GM12878 (cell line): Measurements from ENCODE around the gene MEG3. TPM values are rescaled to one million over a fixed set of nuclear protein-coding genes. Genes with fewer than 3 reads are reported as not detected.

Experiments
- ATAC-seq: fragments of 200-7000 bp; cut with Tn5 transposase; 3 replicates; pipeline ENCODE4 v1.9.1; 2020; ENCODE audit warnings: mild to moderate bottlenecking, moderate library complexity
- BruUV-seq: library from RNA; stranded (reverse); fragments of 400-500 nt; replicated peaks from 2 replicates; lab custom pipeline; 2021; lab: Mats Ljungman, UMichigan
- CTCF ChIA-PET: fragments of 300-600 bp; sonication (Branson Sonifier 250); formaldehyde crosslinking; extraction: SDS; loops from one replicate; lab custom pipeline; 2021; ENCODE audit warnings: inconsistent platforms; lab: Yijun Ruan, JAX
- POLR2A ChIA-PET: fragments of 350-600 bp; formaldehyde crosslinking; extraction: SDS; loops from one replicate; lab custom pipeline; 2021; ENCODE audit warnings: inconsistent platforms; lab: Charles Lee
- RAD21 ChIA-PET: fragments of 300-600 bp; sonication (Branson Sonifier 250); formaldehyde crosslinking; loops from one replicate; lab custom pipeline; 2023; ENCODE audit warnings: antibody characterized with exemption; ENCODE audit not compliant: unreplicated experiment; lab: Charles Lee
- SMC1A ChIA-PET: fragments of 300-600 bp; sonication (Branson Sonifier 250); formaldehyde crosslinking; loops from one replicate; lab custom pipeline; 2023; ENCODE audit not compliant: unreplicated experiment, uncharacterized antibody; lab: Charles Lee
- DNase-seq: peaks from one replicate; pipeline ENCODE4 v3.0.0-alpha.2; 2011; ENCODE audit warnings: low read depth, low spot score
- FAIRE-seq: peaks from 3 replicates; lab custom pipeline; 2011; peaks lifted over from hg19 to GRCh38; lab: Jason Lieb, UNC
- H2AFZ ChIP-seq: 2 replicates; pipeline ENCODE4 v1.6.0; 2011; ENCODE audit warnings: low read depth, low read length, control low read depth; ENCODE audit not compliant: control insufficient read depth
- H3K27ac ChIP-seq: 2 replicates; pipeline ENCODE4 v1.5.1; 2011; ENCODE audit warnings: control low read depth; ENCODE audit not compliant: control insufficient read depth, insufficient read depth
- H3K27me3 ChIP-seq, 2 experiments: replicated peaks in 1 of 2; 2 replicates each; pipeline versions ENCODE4 v1.6.0 to v1.6.1; 2011; ENCODE audit warnings: low read length in 1 of 2; ENCODE audit not compliant: control insufficient read depth in 2 of 2, insufficient read depth in 2 of 2
- H3K36me3 ChIP-seq, 2 experiments: 2 replicates each; pipeline ENCODE4 v1.5.1; 2011; ENCODE audit warnings: low read length in 1 of 2; ENCODE audit not compliant: control insufficient read depth in 2 of 2, insufficient read depth in 2 of 2
- H3K4me1 ChIP-seq: 2 replicates; pipeline ENCODE4 v1.6.1; 2011; ENCODE audit warnings: mild to moderate bottlenecking, low read length, moderate library complexity, mixed read lengths; ENCODE audit not compliant: control insufficient read depth, insufficient read depth
- H3K4me2 ChIP-seq: 2 replicates; pipeline ENCODE4 v1.6.0; 2011; ENCODE audit warnings: control low read depth; ENCODE audit not compliant: control insufficient read depth, insufficient read depth
- H3K4me3 ChIP-seq: fragments of 200-600 bp; sonication (generic); 2 replicates; pipeline ENCODE4 v1.5.1; 2016
- H3K79me2 ChIP-seq: 2 replicates; pipeline ENCODE4 v1.6.0; 2011; ENCODE audit warnings: low read length; ENCODE audit not compliant: control insufficient read depth, insufficient read depth
- H3K9ac ChIP-seq: 2 replicates; pipeline ENCODE4 v1.8.0; 2011; ENCODE audit warnings: low read length, control low read depth, mixed read lengths; ENCODE audit not compliant: control insufficient read depth, insufficient read depth
- H3K9me3 ChIP-seq: replicated peaks from 3 replicates; pipeline ENCODE4 v1.5.1; 2011; ENCODE audit warnings: mild to moderate bottlenecking, low read length; ENCODE audit not compliant: control insufficient read depth, insufficient read depth
- H4K20me1 ChIP-seq: 2 replicates; pipeline ENCODE4 v1.6.0; 2011; ENCODE audit not compliant: control insufficient read depth, insufficient read depth
- MTA3 ChIP-seq: IDR thresholded peaks from 2 replicates; pipeline ENCODE4 v1.6.1; 2012; ENCODE audit warnings: low read length, inconsistent platforms, borderline replicate concordance
- WRNIP1 ChIP-seq: IDR thresholded peaks from 2 replicates; pipeline ENCODE4 v1.6.1; 2011; ENCODE audit warnings: low read depth, low read length, improper control_type of control experiment, borderline replicate concordance
- WGBS: methylation state at CpG from one replicate; pipeline ENCODE4 v1.1.6; 2016; ENCODE audit warnings: low lambda C conversion rate; ENCODE audit not compliant: insufficient replicate concordance, insufficient coverage; ENCODE audit errors: missing lambda C conversion rate; 5-methylcytosine and 5-hydroxymethylcytosine counted together
- in situ Hi-C: fragments of 300-500 bp; cut with MboI; formaldehyde crosslinking; loops from 9 replicates; pipeline ENCODE4 v1.14.3; 2018; ENCODE audit warnings: mixed read lengths
- intact Hi-C: fragments of 100-400 bp; cut with micrococcal nuclease; formaldehyde crosslinking; loops from one replicate; pipeline ENCODE4 v1.14.2; 2022; ENCODE audit not compliant: unreplicated experiment
- polyA plus RNA-seq, 11 experiments: library from polyadenylated mRNA; depleted of rRNA in 4 of 11; unstranded in 6 of 11; stranded (reverse) in 5 of 11; fragments of >200 nt; fragmentation: Nextera tagmentation in 4 of 11; fragmentation: Illumina TruSeq in 1 of 11; extraction: Ambion mirVana in 4 of 11; extraction: Trizol in 1 of 11; gene quantifications; 1 replicate in 1 of 11; 2 replicates in 10 of 11; pipeline versions ENCODE4 v1.2.1 to v1.2.3, GENCODE V29; 2011 to 2016; ENCODE audit warnings: inconsistent platforms in 2 of 11, missing spikeins in 2 of 11, low read depth in 1 of 11
- total RNA-seq, 4 experiments: library from RNA; depleted of rRNA in 3 of 4; stranded (reverse); fragments of >200 nt in 3 of 4; fragmentation: Illumina TruSeq in 1 of 4; extraction: Trizol in 1 of 4; gene quantifications; 2 replicates each; pipeline versions ENCODE4 v1.2.1 to v1.2.3, GENCODE V29; 2013 to 2021
- TF ChIP-seq, protein P1 (sequence below): fragments of 150-350 bp; IDR thresholded peaks from 2 replicates; pipeline ENCODE4 v1.6.1; 2016; ENCODE audit warnings: low read depth, low read length

Gene MEG3
- total and polyA plus RNA-seq, 10 of the 15 experiments (the other 5 are each of a cell fraction or from before 2014, with no cell fraction given): 0.03 to 2.9 (median 0.95) TPM; not detected in 7

DNA sequence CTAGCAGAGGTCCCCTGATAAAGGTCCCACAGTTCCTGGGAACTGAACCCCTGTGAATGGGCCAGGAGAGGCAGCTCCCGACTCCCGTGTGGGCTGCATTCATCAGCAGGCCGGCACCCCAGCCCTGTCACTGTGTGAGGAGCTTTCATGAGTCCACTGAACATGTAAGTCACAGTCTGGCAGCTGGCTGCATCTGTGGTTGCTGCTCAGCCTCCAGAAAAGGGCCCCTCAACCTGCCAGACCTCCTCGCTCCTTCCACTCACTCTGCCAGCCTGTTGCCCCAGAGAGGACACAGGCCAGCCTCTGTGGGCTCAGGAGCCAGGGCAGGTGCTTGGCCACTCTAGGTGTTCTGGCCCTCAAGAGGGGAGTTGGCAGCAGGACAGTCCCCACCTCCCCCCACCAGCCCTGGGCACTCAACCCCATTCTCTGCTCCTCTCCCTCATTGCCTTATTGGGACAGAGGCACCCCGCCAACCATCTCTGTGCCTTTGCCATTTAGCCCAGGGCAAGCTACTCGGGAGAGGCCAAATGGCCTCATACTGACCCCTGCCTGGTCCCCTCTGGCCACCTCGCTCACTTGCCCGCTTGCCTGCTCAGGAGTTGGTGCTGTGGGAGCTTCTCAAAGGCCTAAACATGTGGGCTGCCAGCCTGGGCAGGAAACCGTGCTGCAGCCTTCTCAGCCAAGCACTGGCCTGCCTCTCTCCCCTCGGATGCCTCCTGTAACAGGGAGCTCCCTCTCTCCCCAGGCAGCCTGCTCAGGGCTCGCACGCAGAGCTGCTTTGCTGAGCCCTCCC, 75.7 kb downstream of the MEG3 start:
- Histone ChIP-seq H3K27me3 (no peaks in the 10 kb centered on the region; a peak in 2 of 4 replicates), H3K27ac (no peak overlapping the region)
- no peak for FAIRE-seq
- RAD21 ChIA-PET: no interaction called here
- intact Hi-C loops: no loop called here
- TF ChIP-seq WRNIP1 (no peak), MTA3 (no peak)
- TF ChIP-seq, protein P1, sequence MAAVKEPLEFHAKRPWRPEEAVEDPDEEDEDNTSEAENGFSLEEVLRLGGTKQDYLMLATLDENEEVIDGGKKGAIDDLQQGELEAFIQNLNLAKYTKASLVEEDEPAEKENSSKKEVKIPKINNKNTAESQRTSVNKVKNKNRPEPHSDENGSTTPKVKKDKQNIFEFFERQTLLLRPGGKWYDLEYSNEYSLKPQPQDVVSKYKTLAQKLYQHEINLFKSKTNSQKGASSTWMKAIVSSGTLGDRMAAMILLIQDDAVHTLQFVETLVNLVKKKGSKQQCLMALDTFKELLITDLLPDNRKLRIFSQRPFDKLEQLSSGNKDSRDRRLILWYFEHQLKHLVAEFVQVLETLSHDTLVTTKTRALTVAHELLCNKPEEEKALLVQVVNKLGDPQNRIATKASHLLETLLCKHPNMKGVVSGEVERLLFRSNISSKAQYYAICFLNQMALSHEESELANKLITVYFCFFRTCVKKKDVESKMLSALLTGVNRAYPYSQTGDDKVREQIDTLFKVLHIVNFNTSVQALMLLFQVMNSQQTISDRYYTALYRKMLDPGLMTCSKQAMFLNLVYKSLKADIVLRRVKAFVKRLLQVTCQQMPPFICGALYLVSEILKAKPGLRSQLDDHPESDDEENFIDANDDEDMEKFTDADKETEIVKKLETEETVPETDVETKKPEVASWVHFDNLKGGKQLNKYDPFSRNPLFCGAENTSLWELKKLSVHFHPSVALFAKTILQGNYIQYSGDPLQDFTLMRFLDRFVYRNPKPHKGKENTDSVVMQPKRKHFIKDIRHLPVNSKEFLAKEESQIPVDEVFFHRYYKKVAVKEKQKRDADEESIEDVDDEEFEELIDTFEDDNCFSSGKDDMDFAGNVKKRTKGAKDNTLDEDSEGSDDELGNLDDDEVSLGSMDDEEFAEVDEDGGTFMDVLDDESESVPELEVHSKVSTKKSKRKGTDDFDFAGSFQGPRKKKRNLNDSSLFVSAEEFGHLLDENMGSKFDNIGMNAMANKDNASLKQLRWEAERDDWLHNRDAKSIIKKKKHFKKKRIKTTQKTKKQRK: no peak
- TF ChIP-seq, all 136 proteins: peak for 0
- Histone ChIP-seq H2AFZ (no peak overlapping the region), H3K9ac (no peak overlapping the region), H3K79me2 (no peaks in the 10 kb centered on the region), H4K20me1 (no peaks in the 10 kb centered on the region), H3K4me1 (no peaks in the 10 kb centered on the region), H3K4me3 (no peak overlapping the region), H3K36me3 (no peaks in the 10 kb centered on the region), H3K4me2 (no peak overlapping the region), H3K9me3 (no peaks in the 10 kb centered on the region)
- CTCF ChIA-PET: no interaction called here
- BruUV-seq: no TSS peak
- 12% methylated on average over 10 of the region's 12 CpGs for WGBS
- DNase-seq (no peak), ATAC-seq (no peak)
- in situ Hi-C loops: no loop called here
- POLR2A ChIA-PET: no interaction called here
- SMC1A ChIA-PET: no interaction called here
